HL-60 (cell line): ENCODE data around the gene RBFOX2.

Experiments
- DNase-seq, 2 experiments: peaks; one replicate each; pipeline ENCODE4 v3.0.0-alpha.2; 2010 to 2020; ENCODE audit warnings: low read depth in 1 of 2, low spot score in 1 of 2
- H3K27ac ChIP-seq: fragments of 250-450 bp; sonication (Bioruptor Pico); replicated peaks from 2 replicates; pipeline ENCODE4 v1.5.1; 2020; ENCODE audit warnings: mild to moderate bottlenecking, moderate library complexity
- H3K27me3 ChIP-seq: fragments of 250-450 bp; sonication (Bioruptor Pico); 2 replicates; pipeline ENCODE4 v1.5.1; 2021; ENCODE audit warnings: mild to moderate bottlenecking, moderate library complexity; ENCODE audit not compliant: insufficient read depth, poor library complexity, severe bottlenecking
- H3K4me3 ChIP-seq: replicated peaks from 2 replicates; pipeline ENCODE4 v1.5.1; 2011; ENCODE audit warnings: mild to moderate bottlenecking, control low read depth, low read length; ENCODE audit not compliant: insufficient read depth
- GABPA ChIP-seq: IDR thresholded peaks from 2 replicates; pipeline ENCODE4 v1.6.1; 2012; ENCODE audit warnings: low read depth
- POLR2AphosphoS5 ChIP-seq: IDR thresholded peaks from 2 replicates; pipeline ENCODE4 v1.6.1; 2012; ENCODE audit warnings: low read depth
- SPI1 ChIP-seq: IDR thresholded peaks from 2 replicates; pipeline ENCODE4 v1.6.1; 2012; ENCODE audit warnings: low read depth, mild to moderate bottlenecking, borderline replicate concordance
- TF ChIP-seq, protein P1 (sequence below): IDR thresholded peaks from one replicate; pipeline ENCODE4 v1.5.1; 2011; ENCODE audit warnings: low read length, control low read depth, inconsistent platforms; ENCODE audit not compliant: insufficient read depth
- TF ChIP-seq, protein P2 (sequence below): IDR thresholded peaks from 2 replicates; pipeline ENCODE4 v1.6.1; 2012; ENCODE audit warnings: low read depth; ENCODE audit not compliant: insufficient replicate concordance

The RBFOX2 gene

DNA sequence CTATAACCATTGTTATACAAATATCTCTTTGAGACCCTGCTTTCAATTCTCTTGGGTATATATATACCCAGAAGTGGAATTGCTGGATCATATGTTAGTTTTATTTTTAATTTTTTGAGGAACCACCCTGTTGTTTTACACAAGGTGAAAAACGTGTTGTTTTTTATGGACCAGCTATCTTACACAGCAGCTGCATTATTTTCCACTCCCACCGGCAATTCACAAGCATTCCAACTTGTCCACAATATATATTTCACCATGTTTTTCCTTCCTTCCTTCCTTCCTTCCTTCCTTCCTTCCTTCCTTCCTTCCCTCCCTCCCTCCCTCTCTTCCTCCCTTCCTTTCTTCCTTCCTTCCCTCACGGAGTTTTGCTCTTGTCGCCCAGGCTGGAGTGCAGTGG, 317.3 kb downstream of the RBFOX2 start:
- Histone ChIP-seq H3K4me3 (no peak overlapping the region), H3K27me3 (no peaks in the 10 kb centered on the region), H3K27ac (no peak overlapping the region)
- TF ChIP-seq GABPA (no peak), POLR2AphosphoS5 (no peak), SPI1 (no peak)
- TF ChIP-seq, protein P1, sequence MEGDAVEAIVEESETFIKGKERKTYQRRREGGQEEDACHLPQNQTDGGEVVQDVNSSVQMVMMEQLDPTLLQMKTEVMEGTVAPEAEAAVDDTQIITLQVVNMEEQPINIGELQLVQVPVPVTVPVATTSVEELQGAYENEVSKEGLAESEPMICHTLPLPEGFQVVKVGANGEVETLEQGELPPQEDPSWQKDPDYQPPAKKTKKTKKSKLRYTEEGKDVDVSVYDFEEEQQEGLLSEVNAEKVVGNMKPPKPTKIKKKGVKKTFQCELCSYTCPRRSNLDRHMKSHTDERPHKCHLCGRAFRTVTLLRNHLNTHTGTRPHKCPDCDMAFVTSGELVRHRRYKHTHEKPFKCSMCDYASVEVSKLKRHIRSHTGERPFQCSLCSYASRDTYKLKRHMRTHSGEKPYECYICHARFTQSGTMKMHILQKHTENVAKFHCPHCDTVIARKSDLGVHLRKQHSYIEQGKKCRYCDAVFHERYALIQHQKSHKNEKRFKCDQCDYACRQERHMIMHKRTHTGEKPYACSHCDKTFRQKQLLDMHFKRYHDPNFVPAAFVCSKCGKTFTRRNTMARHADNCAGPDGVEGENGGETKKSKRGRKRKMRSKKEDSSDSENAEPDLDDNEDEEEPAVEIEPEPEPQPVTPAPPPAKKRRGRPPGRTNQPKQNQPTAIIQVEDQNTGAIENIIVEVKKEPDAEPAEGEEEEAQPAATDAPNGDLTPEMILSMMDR: no peak
- TF ChIP-seq, protein P2, sequence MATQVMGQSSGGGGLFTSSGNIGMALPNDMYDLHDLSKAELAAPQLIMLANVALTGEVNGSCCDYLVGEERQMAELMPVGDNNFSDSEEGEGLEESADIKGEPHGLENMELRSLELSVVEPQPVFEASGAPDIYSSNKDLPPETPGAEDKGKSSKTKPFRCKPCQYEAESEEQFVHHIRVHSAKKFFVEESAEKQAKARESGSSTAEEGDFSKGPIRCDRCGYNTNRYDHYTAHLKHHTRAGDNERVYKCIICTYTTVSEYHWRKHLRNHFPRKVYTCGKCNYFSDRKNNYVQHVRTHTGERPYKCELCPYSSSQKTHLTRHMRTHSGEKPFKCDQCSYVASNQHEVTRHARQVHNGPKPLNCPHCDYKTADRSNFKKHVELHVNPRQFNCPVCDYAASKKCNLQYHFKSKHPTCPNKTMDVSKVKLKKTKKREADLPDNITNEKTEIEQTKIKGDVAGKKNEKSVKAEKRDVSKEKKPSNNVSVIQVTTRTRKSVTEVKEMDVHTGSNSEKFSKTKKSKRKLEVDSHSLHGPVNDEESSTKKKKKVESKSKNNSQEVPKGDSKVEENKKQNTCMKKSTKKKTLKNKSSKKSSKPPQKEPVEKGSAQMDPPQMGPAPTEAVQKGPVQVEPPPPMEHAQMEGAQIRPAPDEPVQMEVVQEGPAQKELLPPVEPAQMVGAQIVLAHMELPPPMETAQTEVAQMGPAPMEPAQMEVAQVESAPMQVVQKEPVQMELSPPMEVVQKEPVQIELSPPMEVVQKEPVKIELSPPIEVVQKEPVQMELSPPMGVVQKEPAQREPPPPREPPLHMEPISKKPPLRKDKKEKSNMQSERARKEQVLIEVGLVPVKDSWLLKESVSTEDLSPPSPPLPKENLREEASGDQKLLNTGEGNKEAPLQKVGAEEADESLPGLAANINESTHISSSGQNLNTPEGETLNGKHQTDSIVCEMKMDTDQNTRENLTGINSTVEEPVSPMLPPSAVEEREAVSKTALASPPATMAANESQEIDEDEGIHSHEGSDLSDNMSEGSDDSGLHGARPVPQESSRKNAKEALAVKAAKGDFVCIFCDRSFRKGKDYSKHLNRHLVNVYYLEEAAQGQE: no peak
- no peak for DNase-seq

DNA sequence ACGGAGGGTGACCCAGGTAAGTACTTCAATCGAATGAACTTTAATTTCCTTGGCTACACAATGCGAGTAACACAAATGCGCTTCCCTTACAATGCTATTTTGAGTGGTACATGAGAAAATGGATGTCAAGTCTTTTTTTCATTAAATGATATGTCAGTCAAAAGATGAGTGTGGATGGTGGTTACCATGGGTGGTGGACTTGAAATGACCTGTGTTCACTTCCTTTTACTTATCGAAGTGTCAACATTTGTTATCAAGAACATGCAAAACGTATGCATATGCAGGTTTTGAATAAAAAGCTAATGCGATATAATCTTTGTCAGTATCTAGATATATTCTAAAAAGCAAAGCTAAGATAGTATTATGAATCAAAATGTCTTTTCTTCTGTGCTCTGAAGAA, 319.7 kb downstream of the RBFOX2 start:
- Histone ChIP-seq H3K4me3 (no peak overlapping the region), H3K27me3 (no peaks in the 10 kb centered on the region), H3K27ac (no peak overlapping the region)
- TF ChIP-seq, protein P1: no peak
- TF ChIP-seq SPI1 (no peak), GABPA (no peak), POLR2AphosphoS5 (no peak)
- TF ChIP-seq, protein P2: no peak
- no peak for DNase-seq

DNA sequence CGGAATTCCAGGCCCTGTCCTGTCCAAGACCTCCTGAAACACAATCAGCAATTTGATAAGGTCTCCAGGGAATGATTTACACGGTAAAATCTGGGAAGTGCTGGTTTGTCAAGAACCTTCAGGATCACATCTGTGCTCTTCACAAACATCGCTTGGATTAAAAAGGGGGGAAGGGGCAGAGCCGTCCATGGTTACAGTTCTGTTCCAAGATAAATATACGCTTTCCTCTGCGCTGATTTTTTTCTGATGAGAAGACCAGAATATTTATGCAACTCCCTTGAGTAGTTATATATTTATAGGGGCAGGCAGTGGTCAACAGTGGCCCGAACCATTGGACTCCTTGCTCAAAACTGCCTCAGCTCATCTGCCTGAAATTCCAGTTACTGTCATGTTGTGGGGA, 320.2 kb downstream of the RBFOX2 start:
- TF ChIP-seq SPI1: no peak
- TF ChIP-seq, protein P2: no peak
- TF ChIP-seq GABPA: no peak
- TF ChIP-seq, protein P1: no peak
- TF ChIP-seq POLR2AphosphoS5: no peak
- no peak overlapping the region for H3K4me3 ChIP-seq
- no peaks in the 10 kb centered on the region for H3K27me3 ChIP-seq
- no peak for DNase-seq
- H3K27ac ChIP-seq: no peak overlapping the region
